K562 (cell line): ENCODE data around the gene PGS1. TPM values are rescaled to one million over a fixed set of nuclear protein-coding genes. Genes with fewer than 3 reads are reported as not detected.

Source experiments
- ATAC-seq: fragments of 200-7000 bp; cut with Tn5 transposase; 3 replicates; pipeline ENCODE4 v1.9.1; 2020; ENCODE audit warnings: moderate library complexity
- BruUV-seq: library from RNA; stranded (reverse); fragments of 400-500 nt; replicated peaks from 2 replicates; lab custom pipeline; 2021; lab: Mats Ljungman, UMichigan
- CTCF ChIA-PET: fragments of 300-600 bp; formaldehyde crosslinking; extraction: SDS; loops from one replicate; lab custom pipeline; 2021; ENCODE audit warnings: low intra/inter-chr PET ratio; lab: Yijun Ruan, JAX
- POLR2A ChIA-PET: fragments of 300-600, 350-650 bp; sonication (Branson Sonifier 250); formaldehyde crosslinking; extraction: SDS; loops from one replicate; lab custom pipeline; 2021; ENCODE audit warnings: antibody characterized with exemption, inconsistent platforms; lab: Yijun Ruan, JAX
- DNase-seq, 4 experiments: peaks; one replicate each; pipeline versions ENCODE4 v3.0.0 to v3.0.0-alpha.2; 2011 to 2018; ENCODE audit warnings: low spot score in 3 of 4, mixed read lengths in 3 of 4; ENCODE audit errors: extremely low read depth in 1 of 4
- FAIRE-seq: peaks from 2 replicates; lab custom pipeline; 2011; peaks lifted over from hg19 to GRCh38; lab: Jason Lieb, UNC
- H2AFZ ChIP-seq: 2 replicates; pipeline ENCODE4 v1.6.0; 2011; ENCODE audit warnings: low read depth, low read length, control low read depth, inconsistent platforms
- H3K27ac ChIP-seq: fragments of 200-600 bp; 3 replicates; pipeline ENCODE4 v1.8.0; 2011; ENCODE audit warnings: low read depth, mild to moderate bottlenecking, control low read depth, inconsistent platforms, low read length, moderate library complexity, mixed read lengths; ENCODE audit errors: extremely low read depth
- H3K27me3 ChIP-seq, 2 experiments: fragments of 300-600 bp in 1 of 2; 2 replicates in 1 of 2; 3 replicates in 1 of 2; pipeline versions ENCODE4 v1.6.0 to v1.8.0; 2011; ENCODE audit warnings: inconsistent platforms in 2 of 2, low read length in 2 of 2, mild to moderate bottlenecking in 1 of 2, mixed read lengths in 1 of 2, moderate library complexity in 1 of 2; ENCODE audit not compliant: control insufficient read depth in 2 of 2, insufficient read depth in 2 of 2
- H3K36me3 ChIP-seq: fragments of 300-600 bp; 3 replicates; pipeline ENCODE4 v1.8.0; 2011; ENCODE audit warnings: mild to moderate bottlenecking, low read length, inconsistent platforms; ENCODE audit not compliant: control insufficient read depth, insufficient read depth
- H3K4me1 ChIP-seq, 2 experiments: fragments of 200-600 bp in 1 of 2; replicated peaks in 1 of 2; 2 replicates in 1 of 2; 3 replicates in 1 of 2; pipeline versions ENCODE4 v1.5.1 to v1.8.0; 2011; ENCODE audit warnings: inconsistent platforms in 2 of 2, low read length in 2 of 2, mild to moderate bottlenecking in 1 of 2, mixed read lengths in 1 of 2, moderate library complexity in 1 of 2; ENCODE audit not compliant: control insufficient read depth in 2 of 2, insufficient read depth in 2 of 2
- H3K4me2 ChIP-seq: 2 replicates; pipeline ENCODE4 v1.6.1; 2011; ENCODE audit warnings: low read length, control low read depth, inconsistent platforms, mixed read lengths; ENCODE audit not compliant: insufficient read depth
- H3K4me3 ChIP-seq: fragments of 200-600 bp; sonication (generic), shearing (Covaris generic); 2 replicates; pipeline ENCODE4 v1.5.1; 2016; ENCODE audit warnings: control low read depth, inconsistent platforms
- H3K79me2 ChIP-seq: fragments of 200-600 bp; 3 replicates; pipeline ENCODE4 v1.8.0; 2011; ENCODE audit warnings: low read length, inconsistent platforms; ENCODE audit not compliant: control insufficient read depth, insufficient read depth
- H3K9ac ChIP-seq, 2 experiments: 2 replicates each; pipeline versions ENCODE4 v1.6.0 to v1.6.1; 2011; ENCODE audit warnings: low read depth in 2 of 2, low read length in 2 of 2, control low read depth in 1 of 2, inconsistent platforms in 1 of 2, mild to moderate bottlenecking in 1 of 2, mixed read lengths in 1 of 2; ENCODE audit not compliant: insufficient read depth in 1 of 2
- H3K9me1 ChIP-seq: one replicate; pipeline ENCODE4 v1.6.0; 2011; ENCODE audit warnings: inconsistent platforms, mild to moderate bottlenecking, low read length, moderate library complexity; ENCODE audit not compliant: control insufficient read depth, insufficient read depth
- H3K9me3 ChIP-seq: replicated peaks from 2 replicates; pipeline ENCODE4 v1.5.1; 2011; ENCODE audit warnings: low read depth, low read length, inconsistent platforms; ENCODE audit not compliant: control insufficient read depth, insufficient read depth
- H4K20me1 ChIP-seq: replicated peaks from 2 replicates; pipeline ENCODE4 v1.6.1; 2011; ENCODE audit warnings: low read length, inconsistent platforms, mixed read lengths; ENCODE audit not compliant: control insufficient read depth, insufficient read depth
- ATF4 ChIP-seq: fragments of 450-650 bp; formaldehyde crosslinking; IDR thresholded peaks from 2 replicates; pipeline ENCODE4 v1.4.0; 2022; ENCODE audit warnings: mild to moderate bottlenecking, moderate library complexity
- CBX8 ChIP-seq: fragments of 200-600 bp; sonication (generic); IDR thresholded peaks from 2 replicates; pipeline ENCODE4 v1.6.1; 2012; ENCODE audit warnings: borderline replicate concordance, mixed run types, low read depth, mild to moderate bottlenecking, moderate library complexity, mixed read lengths, low read length, control low read depth, inconsistent platforms; ENCODE audit not compliant: poor library complexity, severe bottlenecking; ENCODE audit errors: extremely low read depth
- CXXC5 ChIP-seq: fragments of 250-450 bp; sonication (Bioruptor Pico); IDR thresholded peaks from 2 replicates; pipeline ENCODE4 v1.8.0; 2022; ENCODE audit warnings: inconsistent platforms, mild to moderate bottlenecking, moderate library complexity
- JUN ChIP-seq, 2 experiments: sonication (generic) in 1 of 2; formaldehyde crosslinking in 1 of 2; IDR thresholded peaks; 2 replicates each; pipeline versions ENCODE4 v1.6.1 to v1.8.0; 2012 to 2022; ENCODE audit warnings: borderline replicate concordance in 2 of 2, mild to moderate bottlenecking in 2 of 2, improper control_type of control experiment in 1 of 2, low read depth in 1 of 2, low read length in 1 of 2, missing genetic modification reagents in 1 of 2
- MYNN ChIP-seq, 2 experiments: sonication (generic); formaldehyde crosslinking in 1 of 2; IDR thresholded peaks; 2 replicates each; pipeline versions ENCODE4 v1.5.0 to v1.6.1; 2016 to 2020; ENCODE audit warnings: antibody characterized with exemption in 1 of 2, missing genetic modification reagents in 1 of 2
- NR2C2 ChIP-seq, 2 experiments: fragments of 200-800 bp in 1 of 2; sonication (Bioruptor generic) in 1 of 2; sonication (generic) in 1 of 2; formaldehyde crosslinking in 1 of 2; IDR thresholded peaks; 2 replicates each; pipeline versions ENCODE4 v1.6.1 to v1.8.0; 2016 to 2022; ENCODE audit warnings: mild to moderate bottlenecking in 1 of 2, missing compliant biosample characterization in 1 of 2, missing genetic modification characterization in 1 of 2, missing genetic modification reagents in 1 of 2
- PTTG1 ChIP-seq: fragments of 450-650 bp; IDR thresholded peaks from 2 replicates; pipeline ENCODE4 v1.6.1; 2016; ENCODE audit warnings: low read depth, mild to moderate bottlenecking, missing genetic modification characterization, missing compliant biosample characterization
- RNF2 ChIP-seq: sonication (generic); IDR thresholded peaks from 2 replicates; pipeline ENCODE4 v1.6.1; 2016
- SMARCE1 ChIP-seq: fragments of 450-650 bp; IDR thresholded peaks from 2 replicates; pipeline ENCODE4 v1.7.1; 2016; ENCODE audit warnings: mild to moderate bottlenecking
- SNAPC5 ChIP-seq: fragments of 250-450 bp; sonication (Bioruptor Pico); IDR thresholded peaks from 2 replicates; pipeline ENCODE4 v1.8.0; 2021; ENCODE audit warnings: moderate library complexity, mild to moderate bottlenecking, inconsistent platforms
- SRSF7 ChIP-seq: fragments of 200-400 bp; formaldehyde crosslinking; optimal IDR thresholded peaks from 2 replicates; pipeline ENCODE3; 2017; ENCODE audit warnings: mild to moderate bottlenecking, low read depth, low read length
- TAL1 ChIP-seq: fragments of 450-650 bp; IDR thresholded peaks from 2 replicates; pipeline ENCODE4 v1.6.1; 2016; ENCODE audit warnings: mild to moderate bottlenecking
- TEAD1 ChIP-seq, 2 experiments: fragments of 450-650 bp in 1 of 2; sonication (generic) in 1 of 2; formaldehyde crosslinking; IDR thresholded peaks; 2 replicates each; pipeline versions ENCODE4 v1.4.0 to v1.8.0; 2020 to 2022; ENCODE audit warnings: mild to moderate bottlenecking in 2 of 2, missing genetic modification reagents in 1 of 2
- ZNF282 ChIP-seq: sonication (generic); formaldehyde crosslinking; IDR thresholded peaks from 2 replicates; pipeline ENCODE4 v1.8.1; 2023; ENCODE audit warnings: missing genetic modification reagents
- ZNF41 ChIP-seq: fragments of 250-450 bp; sonication (Bioruptor Pico); conservative IDR thresholded peaks from 2 replicates; pipeline ENCODE4 v1.4.0; 2020; ENCODE audit warnings: mild to moderate bottlenecking
- WGBS: fragments of 100-300 bp; shearing (Covaris generic); methylation state at CpG from one replicate; pipeline ENCODE4 v1.1.6; 2016; ENCODE audit warnings: low coverage, mixed read lengths; ENCODE audit not compliant: insufficient coverage; ENCODE audit errors: missing lambda C conversion rate; 5-methylcytosine and 5-hydroxymethylcytosine counted together
- in situ Hi-C: fragments of 300-500 bp; cut with MboI; formaldehyde crosslinking; loops from 4 replicates; pipeline ENCODE4 v1.15.0; 2018; ENCODE audit warnings: inconsistent platforms, mixed read lengths
- intact Hi-C: fragments of 100-400 bp; cut with micrococcal nuclease; formaldehyde crosslinking; loops from 2 replicates; pipeline ENCODE4 v1.14.2; 2022
- polyA plus RNA-seq, 8 experiments: library from polyadenylated mRNA; depleted of rRNA in 4 of 8; stranded (reverse) in 5 of 8; unstranded in 3 of 8; fragments of >200 nt; fragmentation: Nextera tagmentation in 2 of 8; fragmentation: Illumina TruSeq in 1 of 8; extraction: Ambion mirVana in 2 of 8; extraction: Trizol in 1 of 8; gene quantifications; 2 replicates each; pipeline versions ENCODE4 v1.2.1 to v1.2.3, GENCODE V29; 2011 to 2014; ENCODE audit warnings: inconsistent platforms in 1 of 8, missing spikeins in 1 of 8
- total RNA-seq, 7 experiments: library from RNA; depleted of rRNA in 6 of 7; stranded (reverse); fragments of >200 nt in 6 of 7; fragmentation: Illumina TruSeq in 2 of 7; extraction: Trizol in 2 of 7; gene quantifications; 2 replicates each; pipeline versions ENCODE4 v1.2.1 to v1.2.3, GENCODE V29; 2011 to 2021; ENCODE audit warnings: low replicate concordance in 1 of 7
- TF ChIP-seq, protein P1 (sequence below), 2 experiments: fragments of 450-650 bp in 1 of 2; sonication (generic) in 1 of 2; formaldehyde crosslinking in 1 of 2; IDR thresholded peaks in 1 of 2; conservative IDR thresholded peaks in 1 of 2; 2 replicates each; pipeline versions ENCODE4 v1.6.1 to v1.8.1; 2016 to 2023; ENCODE audit warnings: mild to moderate bottlenecking in 2 of 2, moderate library complexity in 2 of 2, inconsistent platforms in 1 of 2, missing genetic modification reagents in 1 of 2
- TF ChIP-seq, protein P2 (sequence below): fragments of 450-650 bp; IDR thresholded peaks from 2 replicates; pipeline ENCODE4 v1.6.1; 2017; ENCODE audit warnings: mild to moderate bottlenecking, moderate library complexity

PGS1 gene
- total and polyA plus RNA-seq, 9 of the 15 experiments (the other 6 are each of a cell fraction or from before 2014, with no cell fraction given): 1.3 to 39.4 (median 22.3) TPM

GRCh38 chr17:78356101-78356713 is 22.2 kb upstream of the PGS1 start:
- peak; percentile 91 for FAIRE-seq
- BruUV-seq: no TSS peak
- POLR2A ChIA-PET: interaction anchor here (0.6 to 1.7 kb wide), 6 partner anchors 8 to 101 kb away, joined by 3 to 6 read pairs (median 3); no protein-coding TSS in a partner anchor
- no peak overlapping the region for H2AFZ ChIP-seq
- H3K9me1 ChIP-seq: peaks cover 23% of the 10 kb centered on the region
- peaks cover 37% of the 10 kb centered on the region for H4K20me1 ChIP-seq
- DNase-seq: peak in 2 of 4 experiments; percentile 53 to 75
- no peaks in the 10 kb centered on the region for H3K9me3 ChIP-seq
- in situ Hi-C loops: no loop called here
- H3K4me3 ChIP-seq: no peak overlapping the region
- peak overlapping the region; percentile 66 for H3K4me2 ChIP-seq
- 28% methylated on average over 16 of the region's 16 CpGs for WGBS
- peak; percentile 8 for ATAC-seq
- H3K79me2 ChIP-seq: peaks cover 41% of the 10 kb centered on the region
- peak overlapping the region; percentile 52; the same call in 1 of the 3 replicates for H3K27ac ChIP-seq
- CTCF ChIA-PET: no interaction called here
- peaks cover 33% of the 10 kb centered on the region for H3K36me3 ChIP-seq
- H3K9ac ChIP-seq: peak overlapping the region in 1 of 2 experiments; percentile 57; a peak in 1 of 4 replicates
- no peaks in the 10 kb centered on the region for H3K27me3 ChIP-seq
- peaks cover 47 to 81% of the 10 kb centered on the region in 2 experiments for H3K4me1 ChIP-seq
- intact Hi-C loops: no loop called here
- TF ChIP-seq CXXC5 (CRISPR knock-in tag) (0 out of 2 replicates have a peak, but pooled peaks have one; percentile 21), RNF2 (no peak), JUN (IDR thresholded peaks at IDR 0.05; ENCODE audit: borderline replicate concordance, low read depth, low read length) (0 out of 2 replicates have a peak, but pooled peaks have one; percentile 21), JUN (CRISPR knock-in tag; IDR thresholded peaks at IDR 0.05; ENCODE audit: borderline replicate concordance) (no peak), NR2C2 (CRISPR knock-in tag; IDR thresholded peaks at IDR 0.05) (peak; percentile 59; the same call in 1 of the 2 replicates), NR2C2 (tag; IDR thresholded peaks at IDR 0.05) (peak; percentile 76), SMARCE1 (no peak), CBX8 (no peak), ZNF282 (CRISPR knock-in tag) (no peak), ZNF41 (no peak), TEAD1 (CRISPR knock-in tag; IDR thresholded peaks at IDR 0.05) (0 out of 4 replicates have a peak, but pooled peaks of 1 of the 2 experiments have one; percentile 30), SRSF7 (no peak), MYNN (IDR thresholded peaks at IDR 0.05) (0 out of 2 replicates have a peak, but pooled peaks have one; percentile 36), MYNN (CRISPR knock-in tag; IDR thresholded peaks at IDR 0.05) (no peak), SNAPC5 (CRISPR knock-in tag) (no peak), PTTG1 (no peak), TAL1 (no peak), ATF4 (CRISPR knock-in tag) (no peak)
- TF ChIP-seq, protein P1, sequence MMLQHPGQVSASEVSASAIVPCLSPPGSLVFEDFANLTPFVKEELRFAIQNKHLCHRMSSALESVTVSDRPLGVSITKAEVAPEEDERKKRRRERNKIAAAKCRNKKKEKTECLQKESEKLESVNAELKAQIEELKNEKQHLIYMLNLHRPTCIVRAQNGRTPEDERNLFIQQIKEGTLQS (IDR thresholded peaks at IDR 0.05): peak; percentile 50; the same call in 1 of the 2 replicates
- TF ChIP-seq, protein P1 (CRISPR knock-in tag; conservative IDR thresholded peaks at IDR 0.05): no peak
- TF ChIP-seq, protein P2, sequence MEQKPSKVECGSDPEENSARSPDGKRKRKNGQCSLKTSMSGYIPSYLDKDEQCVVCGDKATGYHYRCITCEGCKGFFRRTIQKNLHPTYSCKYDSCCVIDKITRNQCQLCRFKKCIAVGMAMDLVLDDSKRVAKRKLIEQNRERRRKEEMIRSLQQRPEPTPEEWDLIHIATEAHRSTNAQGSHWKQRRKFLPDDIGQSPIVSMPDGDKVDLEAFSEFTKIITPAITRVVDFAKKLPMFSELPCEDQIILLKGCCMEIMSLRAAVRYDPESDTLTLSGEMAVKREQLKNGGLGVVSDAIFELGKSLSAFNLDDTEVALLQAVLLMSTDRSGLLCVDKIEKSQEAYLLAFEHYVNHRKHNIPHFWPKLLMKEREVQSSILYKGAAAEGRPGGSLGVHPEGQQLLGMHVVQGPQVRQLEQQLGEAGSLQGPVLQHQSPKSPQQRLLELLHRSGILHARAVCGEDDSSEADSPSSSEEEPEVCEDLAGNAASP: no peak
